Transverse colon (tissue), 4 donors: ENCODE measurements around the gene PRCD.

Source experiments
- POLR2AphosphoS5 ChIP-seq, 3 donors: sonication (generic); formaldehyde crosslinking; IDR thresholded peaks; one replicate each; pipeline ENCODE4 v1.6.1; 2016; ENCODE audit warnings: antibody characterized with exemption in 3 of 3
- TF ChIP-seq, protein P1 (sequence below), 5 experiments: fragments of 200-600 bp in 3 of 5; fragments of 450-650 bp in 2 of 5; sonication (generic) in 3 of 5; IDR thresholded peaks; 1 replicate in 2 of 5; 2 replicates in 3 of 5; pipeline ENCODE4 v1.5.1; 2016 to 2017; ENCODE audit warnings: antibody characterized with exemption in 5 of 5, inconsistent platforms in 3 of 5, mild to moderate bottlenecking in 2 of 5, moderate library complexity in 1 of 5

DNA sequence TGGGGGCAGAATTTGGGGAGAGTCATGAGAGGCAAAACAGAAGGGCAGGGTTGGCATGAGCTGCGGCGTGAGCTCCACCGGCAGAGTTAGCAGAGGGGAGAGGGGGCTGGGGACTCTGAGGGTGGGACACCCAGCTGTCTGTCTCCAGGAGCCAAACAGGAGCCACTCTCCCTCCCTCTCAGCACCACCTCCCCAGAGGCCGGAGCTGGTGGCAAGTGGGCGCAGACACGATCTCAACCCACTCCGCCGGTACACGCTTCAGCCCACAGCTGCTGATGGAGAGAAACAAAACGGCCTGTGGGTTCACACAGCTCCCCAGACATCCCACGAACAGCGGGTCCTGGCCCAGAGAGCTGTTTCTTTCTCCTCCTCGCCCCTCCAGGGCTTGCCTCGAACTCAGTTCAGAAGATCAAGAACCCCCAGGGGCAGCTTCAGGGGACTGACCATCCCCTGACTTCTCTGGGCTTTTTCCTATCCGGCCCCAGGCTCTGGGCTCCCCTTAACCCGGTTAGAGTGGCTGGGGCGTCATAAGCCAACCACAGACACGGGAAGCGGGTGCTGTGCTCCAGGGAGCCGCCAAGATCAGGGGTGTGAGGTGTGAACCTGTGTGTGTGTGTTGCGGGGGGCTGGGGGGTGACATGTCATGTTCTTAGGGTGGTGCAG lies 46.2 kb upstream of the PRCD start:
- TF ChIP-seq, protein P1, sequence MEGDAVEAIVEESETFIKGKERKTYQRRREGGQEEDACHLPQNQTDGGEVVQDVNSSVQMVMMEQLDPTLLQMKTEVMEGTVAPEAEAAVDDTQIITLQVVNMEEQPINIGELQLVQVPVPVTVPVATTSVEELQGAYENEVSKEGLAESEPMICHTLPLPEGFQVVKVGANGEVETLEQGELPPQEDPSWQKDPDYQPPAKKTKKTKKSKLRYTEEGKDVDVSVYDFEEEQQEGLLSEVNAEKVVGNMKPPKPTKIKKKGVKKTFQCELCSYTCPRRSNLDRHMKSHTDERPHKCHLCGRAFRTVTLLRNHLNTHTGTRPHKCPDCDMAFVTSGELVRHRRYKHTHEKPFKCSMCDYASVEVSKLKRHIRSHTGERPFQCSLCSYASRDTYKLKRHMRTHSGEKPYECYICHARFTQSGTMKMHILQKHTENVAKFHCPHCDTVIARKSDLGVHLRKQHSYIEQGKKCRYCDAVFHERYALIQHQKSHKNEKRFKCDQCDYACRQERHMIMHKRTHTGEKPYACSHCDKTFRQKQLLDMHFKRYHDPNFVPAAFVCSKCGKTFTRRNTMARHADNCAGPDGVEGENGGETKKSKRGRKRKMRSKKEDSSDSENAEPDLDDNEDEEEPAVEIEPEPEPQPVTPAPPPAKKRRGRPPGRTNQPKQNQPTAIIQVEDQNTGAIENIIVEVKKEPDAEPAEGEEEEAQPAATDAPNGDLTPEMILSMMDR (IDR thresholded peaks at IDR 0.05), result no peak
- no peak for TF ChIP-seq POLR2AphosphoS5 (IDR thresholded peaks at IDR 0.05)
